ENCODE results near the gene TMTC1.
A peak's percentile ranks its signal among the peaks of the same experiment; 100 is the strongest.
"Not testable (repeated sequence)": the region's sequence is repeated elsewhere in the genome, so short reads cannot be mapped to it uniquely, and the experiment has no call there.

TMTC1 gene

GRCh38 chr12:29566441-29566840 lies 217.3 kb downstream of the TMTC1 start:
- DNase-seq (ENCODE audit: low spot score) = no peak

- no peak for DNase-seq (ENCODE audit: low spot score)
Measured at GRCh38 chr12:29565727-29566126, 218.0 kb downstream of the TMTC1 start.

DNA sequence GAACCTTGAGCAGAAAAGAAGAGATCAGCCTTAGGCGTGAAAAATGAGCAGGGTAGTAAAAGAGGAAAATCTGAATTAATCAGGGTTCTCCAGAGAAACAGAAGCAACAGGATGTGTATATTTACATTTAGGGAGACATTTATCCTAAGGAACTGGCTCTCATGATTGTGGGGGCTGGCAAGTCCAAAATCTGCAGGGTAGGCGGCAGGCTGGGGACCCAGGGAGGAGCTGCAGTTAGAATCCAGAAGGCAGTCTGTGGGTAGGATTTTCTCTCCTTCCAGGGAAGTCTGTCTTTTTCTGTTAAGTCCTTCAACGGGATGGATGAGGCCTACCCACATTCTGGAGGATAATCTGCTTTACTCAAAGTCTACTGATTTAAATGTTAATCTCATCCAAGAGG lies 218.8 kb downstream of the TMTC1 start:
- no peak for DNase-seq (ENCODE audit: low spot score)

- no peak for DNase-seq (ENCODE audit: low spot score)
Measured at GRCh38 chr12:29563636-29564035, 220.1 kb downstream of the TMTC1 start.

- no peak for DNase-seq (ENCODE audit: low spot score)
Measured at GRCh38 chr12:29563071-29563470, 220.7 kb downstream of the TMTC1 start.

DNA sequence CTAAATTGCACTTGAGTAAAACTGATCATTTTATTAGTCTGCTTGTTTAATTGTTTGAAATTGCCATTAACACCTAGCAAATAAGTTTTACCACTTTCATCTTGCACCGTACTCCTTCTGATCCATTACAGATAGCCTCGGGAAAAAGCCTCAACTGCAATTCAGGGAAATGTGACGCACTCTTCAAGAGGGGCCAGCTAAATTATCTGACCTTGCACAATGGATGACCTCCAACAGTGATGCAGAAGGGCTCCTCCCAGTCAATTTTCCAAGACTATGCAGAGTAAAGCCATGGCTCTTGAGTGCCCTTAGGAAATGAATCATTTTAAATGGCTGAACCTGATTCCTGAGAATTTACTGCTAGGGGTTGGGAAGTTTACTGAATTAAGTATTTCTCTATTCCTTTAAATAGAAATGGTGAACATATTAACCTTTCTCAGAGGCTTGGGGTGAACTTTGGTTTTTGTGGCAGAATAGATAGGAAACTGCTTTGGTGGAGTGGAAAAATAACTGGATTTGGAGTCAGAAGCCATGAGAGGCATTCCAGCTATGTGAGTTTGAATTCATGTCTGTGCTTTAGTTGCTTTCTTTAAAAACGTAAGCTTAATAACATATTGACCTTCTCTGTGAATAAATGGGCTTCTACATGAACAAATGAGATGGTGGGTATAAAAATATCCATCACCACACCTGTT lies 221.5 kb downstream of the TMTC1 start:
- DNase-seq (ENCODE audit: low spot score) = peak; percentile 48

GRCh38 chr12:29561664-29562071 lies 222.1 kb downstream of the TMTC1 start:
- no peak for DNase-seq (ENCODE audit: low spot score)

GRCh38 chr12:29559198-29559597 lies 224.5 kb downstream of the TMTC1 start:
- no peak for DNase-seq (ENCODE audit: low spot score)

DNA sequence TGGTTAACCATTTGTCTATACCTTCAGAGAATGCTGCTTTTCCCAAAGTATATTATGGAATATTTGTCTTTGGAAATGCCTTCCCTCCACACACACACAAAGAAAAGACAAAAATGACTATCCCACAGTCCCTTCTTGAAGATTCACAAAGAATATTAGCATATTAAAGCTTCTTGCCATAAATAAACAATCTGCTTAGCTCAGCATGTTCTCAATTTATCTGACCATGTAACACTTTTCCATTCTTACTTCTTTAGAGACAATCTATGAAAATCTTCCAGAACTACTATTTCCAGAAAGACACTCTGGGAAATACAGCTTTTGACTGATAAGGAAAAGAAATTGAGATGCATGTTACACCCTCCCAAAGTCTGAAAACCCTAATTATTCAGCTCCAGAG lies 227.4 kb downstream of the TMTC1 start:
- no peak for DNase-seq (ENCODE audit: low spot score)

- DNase-seq (ENCODE audit: low spot score) = not testable (repeated sequence)
Measured at GRCh38 chr12:29555451-29555850, 228.3 kb downstream of the TMTC1 start.

GRCh38 chr12:29552994-29553748 lies 230.6 kb downstream of the TMTC1 start:
- DNase-seq (ENCODE audit: low spot score) = no peak

- peak; percentile 66 for DNase-seq (ENCODE audit: low spot score)
Measured at GRCh38 chr12:29552324-29552927, 231.3 kb downstream of the TMTC1 start.

DNA sequence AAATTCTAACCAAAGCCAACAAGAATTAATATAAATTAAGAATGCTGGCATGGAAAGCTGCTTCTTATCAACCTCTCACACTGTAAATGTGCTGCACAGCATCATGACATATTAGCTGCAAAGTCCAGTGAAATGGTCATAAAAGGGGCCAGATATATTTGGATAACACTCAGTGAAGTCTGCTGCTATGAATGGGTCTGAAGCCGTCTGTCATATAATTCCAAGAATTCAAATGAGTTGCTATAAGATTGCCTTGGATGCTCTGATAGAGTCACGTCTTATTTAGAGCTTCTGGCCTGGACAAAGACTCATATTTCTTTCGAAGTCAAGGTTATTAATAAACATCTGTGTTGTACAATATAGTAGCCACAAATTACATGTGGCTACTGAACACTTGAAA lies 231.9 kb downstream of the TMTC1 start:
- DNase-seq (ENCODE audit: low spot score) = no peak

GRCh38 chr12:29547864-29548263 lies 235.9 kb downstream of the TMTC1 start:
- no peak for DNase-seq (ENCODE audit: low spot score)

DNA sequence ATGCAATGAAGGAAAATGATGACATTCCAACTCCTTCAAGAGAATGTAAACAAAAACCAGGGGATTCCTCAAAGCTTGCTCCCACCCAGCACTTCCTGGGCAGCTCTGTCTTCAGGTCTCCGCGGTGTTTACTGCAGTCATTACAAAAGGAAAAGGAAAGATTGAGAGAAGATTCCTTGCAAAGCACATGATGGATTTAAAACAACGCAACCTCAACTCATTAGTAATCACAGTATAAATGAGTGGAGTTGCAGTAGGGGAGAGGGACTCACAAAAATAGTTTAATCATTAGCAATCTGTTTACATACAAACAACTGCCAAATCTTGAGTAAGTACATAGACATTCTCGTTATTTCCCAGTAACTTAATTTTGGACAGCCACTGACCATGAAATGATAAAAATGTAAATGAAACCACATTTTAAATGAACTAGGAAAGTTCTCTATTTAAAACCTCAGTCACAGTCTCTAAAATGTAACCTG lies 236.6 kb downstream of the TMTC1 start:
- peak; percentile 53 for DNase-seq (ENCODE audit: low spot score)

DNA sequence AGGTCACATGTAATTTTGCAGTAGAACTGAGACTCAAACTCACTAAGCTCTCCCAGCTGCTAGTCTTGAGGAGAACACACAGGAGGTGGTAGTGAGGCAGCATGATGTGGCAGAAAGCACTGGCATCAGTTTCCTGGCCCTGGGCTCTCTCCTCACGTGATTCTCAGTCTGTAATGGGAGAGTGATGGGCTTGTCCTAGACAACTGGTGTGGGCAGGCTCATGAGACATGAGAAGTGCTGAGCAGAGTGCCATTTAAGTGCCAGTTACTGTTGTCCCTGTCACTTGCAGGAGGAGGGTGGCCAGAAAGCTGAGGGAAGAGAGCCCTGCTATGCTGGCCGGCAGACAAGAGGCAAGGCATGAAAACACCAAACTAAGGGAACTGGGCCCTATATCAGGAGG lies 237.7 kb downstream of the TMTC1 start:
- DNase-seq (ENCODE audit: low spot score) = no peak

DNA sequence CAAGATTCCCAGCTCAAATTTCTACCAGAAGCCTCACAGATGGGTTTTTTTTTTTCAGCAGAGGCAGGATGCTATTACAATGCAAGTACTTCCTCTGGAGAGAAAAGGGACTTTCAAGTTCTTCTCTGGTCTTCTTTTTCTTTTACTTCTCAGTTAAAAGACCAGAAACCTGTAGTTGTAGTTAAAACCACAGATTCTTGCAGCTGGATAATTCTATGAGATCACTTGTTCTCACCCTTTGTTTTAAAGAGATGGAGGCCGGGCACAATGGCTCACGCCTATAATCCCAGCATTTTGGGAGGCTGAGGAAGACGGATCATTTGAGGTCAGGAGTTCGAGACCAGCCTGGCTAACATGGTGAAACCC lies 238.7 kb downstream of the TMTC1 start:
- no peak for DNase-seq (ENCODE audit: low spot score)

GRCh38 chr12:29544428-29545101 lies 239.2 kb downstream of the TMTC1 start:
- no peak for DNase-seq (ENCODE audit: low spot score)

- DNase-seq (ENCODE audit: low spot score) = no peak
Measured at GRCh38 chr12:29543036-29543435, 240.7 kb downstream of the TMTC1 start.

DNA sequence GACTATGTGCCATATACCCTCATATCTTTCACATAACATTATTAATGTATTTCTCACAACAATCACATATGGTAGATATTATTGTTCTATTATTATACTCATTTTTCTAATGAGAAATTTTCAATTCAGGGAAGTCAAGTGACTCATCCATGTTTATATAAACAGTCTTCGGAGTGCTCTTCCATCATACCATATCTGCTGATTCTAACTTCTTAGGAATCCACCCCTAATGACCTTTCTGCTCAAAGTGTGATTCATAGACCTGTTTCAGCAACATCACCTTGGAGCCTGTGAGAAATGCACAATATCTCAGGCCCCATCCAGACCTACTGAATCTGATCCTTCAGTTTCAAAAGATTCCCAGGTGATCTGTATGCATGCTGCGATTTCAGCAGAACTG lies 246.4 kb downstream of the TMTC1 start:
- DNase-seq (ENCODE audit: low spot score) = no peak

- DNase-seq (ENCODE audit: low spot score) = no peak
Measured at GRCh38 chr12:29534935-29535334, 248.8 kb downstream of the TMTC1 start.

GRCh38 chr12:29533815-29534489 lies 249.8 kb downstream of the TMTC1 start:
- no peak for DNase-seq (ENCODE audit: low spot score)

Data from AG20443 (cell line).